GM20431 (cell line): ENCODE measurements around the gene FURIN.
"Not testable (repeated sequence)": the region's sequence is repeated elsewhere in the genome, so short reads cannot be mapped to it uniquely, and the experiment has no call there.

ENCODE experiments used
- in situ Hi-C: fragments of 300-500 bp; cut with MseI, MboI; formaldehyde crosslinking; loops from one replicate; pipeline ENCODE4 v1.15.0; 2020; ENCODE audit warnings: low sequenced_read_pairs; ENCODE audit not compliant: unreplicated experiment

FURIN gene

DNA sequence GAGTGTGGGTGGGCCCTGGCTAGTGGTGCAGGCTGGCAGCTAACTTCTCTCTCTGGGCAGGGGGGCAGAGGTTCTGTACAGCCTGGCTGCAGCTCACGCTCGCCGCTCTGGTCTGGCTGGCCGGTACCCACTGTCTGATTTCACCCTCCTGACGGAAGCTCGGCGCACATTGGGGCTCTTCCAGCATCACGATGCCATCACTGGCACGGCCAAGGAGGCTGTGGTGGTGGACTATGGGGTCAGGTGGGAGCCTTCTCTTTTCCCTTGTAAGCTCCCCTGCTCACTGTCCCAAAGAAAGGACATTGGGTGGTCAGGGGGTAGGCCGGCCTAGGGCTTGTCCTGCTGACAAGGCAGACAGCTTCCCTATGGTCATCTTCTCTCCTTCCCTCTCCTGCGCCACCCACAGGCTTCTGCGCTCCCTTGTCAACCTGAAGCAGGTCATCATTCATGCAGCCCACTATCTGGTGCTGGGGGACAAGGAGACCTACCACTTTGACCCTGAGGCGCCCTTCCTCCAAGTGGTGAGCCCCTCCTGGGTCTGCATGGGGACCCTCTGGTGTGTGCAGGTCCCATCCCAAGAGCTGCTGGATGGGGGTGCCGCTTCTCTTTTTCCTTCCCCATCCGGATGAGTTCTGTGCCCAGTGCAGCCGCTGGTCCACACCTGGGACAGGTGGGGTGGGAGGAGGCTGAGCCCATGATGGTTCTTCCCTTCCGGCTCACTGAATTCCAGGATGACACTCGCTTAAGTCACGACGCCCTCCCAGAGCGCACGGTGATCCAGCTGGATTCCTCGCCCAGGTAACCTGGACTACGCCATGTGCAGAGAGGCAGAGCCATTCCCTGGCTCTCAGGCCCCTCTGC, 42.3 kb downstream of the FURIN start:
- in situ Hi-C loops = no loop called here

DNA sequence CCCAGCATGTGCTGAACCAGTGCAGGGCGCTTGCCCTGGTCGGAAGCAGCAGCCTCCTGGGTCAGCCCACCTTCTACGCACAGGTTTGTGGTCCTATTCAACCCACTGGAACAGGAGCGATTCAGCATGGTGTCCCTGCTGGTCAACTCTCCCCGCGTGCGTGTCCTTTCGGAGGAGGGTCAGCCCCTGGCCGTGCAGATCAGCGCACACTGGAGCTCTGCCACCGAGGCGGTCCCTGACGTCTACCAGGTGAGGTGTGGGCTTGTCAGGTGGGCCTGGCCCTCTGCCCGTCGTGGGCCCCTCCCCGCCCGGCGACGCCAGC, 42.9 kb downstream of the FURIN start:
- in situ Hi-C loops = no loop called here

- in situ Hi-C loops = no loop called here
Observed at GRCh38 chr15:90911906-90912769, 43.8 kb downstream of the FURIN start.

GRCh38 chr15:90912770-90913075, 44.3 kb downstream of the FURIN start:
- in situ Hi-C loops = no loop called here

GRCh38 chr15:90913398-90913944, 45.1 kb downstream of the FURIN start:
- in situ Hi-C loops = no loop called here

DNA sequence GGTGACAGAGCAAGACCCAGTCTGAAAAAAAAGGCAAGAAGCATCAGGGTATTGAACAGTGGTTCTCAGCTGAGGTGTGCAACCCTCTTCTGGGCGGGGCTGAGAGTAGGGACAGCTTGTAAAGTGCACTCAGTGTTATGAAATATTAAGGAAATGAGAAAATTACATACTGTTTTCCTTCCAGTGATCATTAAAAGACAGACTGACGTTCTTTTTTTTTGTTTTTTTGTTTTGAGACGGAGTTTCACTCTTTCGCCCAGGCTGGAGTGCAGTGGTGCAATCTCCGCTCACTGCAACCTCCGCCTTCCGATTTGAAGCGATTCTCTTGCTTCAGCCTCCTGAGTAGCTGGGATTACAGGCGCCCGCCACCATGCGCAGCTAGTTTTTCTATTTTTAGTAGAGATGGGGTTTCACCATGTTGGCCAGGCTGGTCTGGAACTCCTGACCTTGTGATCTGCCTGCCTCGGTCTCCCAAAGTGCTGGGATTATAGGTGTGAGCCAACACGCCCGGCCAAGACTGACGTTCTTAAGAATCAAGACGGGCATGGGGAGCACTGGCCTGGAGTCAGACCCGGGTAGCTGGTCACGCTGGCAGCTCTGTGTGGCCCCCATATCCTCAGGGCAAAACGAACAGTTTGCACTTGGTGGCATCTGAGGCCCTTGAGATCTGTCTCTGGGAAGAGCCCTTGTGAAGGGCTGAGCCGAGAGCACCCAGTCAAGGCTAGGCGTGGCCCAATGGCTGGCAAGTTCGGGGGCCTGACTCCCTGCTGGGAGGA, 46.1 kb downstream of the FURIN start:
- in situ Hi-C loops = no loop called here

- in situ Hi-C loops = no loop called here
Observed at GRCh38 chr15:90915216-90915807, 46.9 kb downstream of the FURIN start.

- in situ Hi-C loops = no loop called here
Observed at GRCh38 chr15:90915808-90916440, 47.5 kb downstream of the FURIN start.

DNA sequence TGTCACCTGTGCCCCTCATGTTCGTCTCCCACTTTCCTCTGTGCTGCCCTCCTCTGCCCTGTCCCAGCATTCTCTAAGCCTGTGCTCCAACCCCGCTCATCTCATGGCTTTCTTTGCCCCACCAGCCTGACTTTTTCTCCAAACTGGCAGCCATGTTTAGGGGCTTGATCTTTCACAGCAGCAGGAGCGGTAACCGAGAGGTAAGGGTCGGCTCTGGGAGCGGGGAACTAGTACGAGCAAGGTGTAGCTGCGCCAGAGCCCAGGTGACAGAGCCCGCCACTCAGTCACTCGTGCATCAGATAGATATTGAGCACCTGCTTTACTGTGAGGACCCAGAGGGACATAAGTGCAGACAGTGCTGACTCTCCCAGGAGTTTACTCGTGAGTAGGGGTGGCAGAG, 48.1 kb downstream of the FURIN start:
- in situ Hi-C loops = no loop called here

GRCh38 chr15:90917569-90917968, 49.2 kb downstream of the FURIN start:
- in situ Hi-C loops = no loop called here

DNA sequence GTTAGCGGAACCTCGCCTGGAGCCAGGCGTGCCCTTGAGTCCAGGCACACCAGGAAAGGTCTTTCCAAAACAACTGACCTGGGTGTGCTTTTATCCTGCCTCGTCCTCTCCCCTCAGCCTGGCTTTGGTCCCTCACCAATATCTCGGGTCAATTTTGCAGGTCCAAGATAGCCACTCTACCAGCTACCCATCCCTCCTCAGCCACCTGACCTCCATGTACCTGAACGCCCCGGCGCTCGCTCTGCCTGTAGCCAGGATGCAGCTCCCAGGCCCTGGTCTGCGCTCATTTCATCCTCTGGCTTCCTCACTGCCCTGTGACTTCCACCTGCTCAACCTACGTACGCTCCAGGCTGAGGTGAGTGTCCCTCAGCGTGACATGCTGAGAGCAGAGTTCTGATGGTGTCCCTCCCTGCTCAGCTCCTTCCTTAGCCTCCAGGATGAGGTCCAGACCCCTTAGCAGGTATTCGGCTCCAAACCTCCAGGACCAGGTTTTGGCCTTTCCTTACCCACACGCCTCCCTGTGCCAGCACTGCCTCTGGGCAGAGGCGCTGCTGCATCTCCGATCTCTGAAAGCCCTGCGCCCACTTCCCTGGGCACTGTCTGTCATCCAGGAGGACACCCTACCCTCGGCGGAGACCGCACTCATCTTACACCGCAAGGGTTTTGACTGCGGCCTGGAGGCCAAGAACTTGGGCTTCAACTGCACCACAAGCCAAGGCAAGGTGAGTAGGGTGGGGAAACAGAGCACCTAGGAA, 49.8 kb downstream of the FURIN start:
- in situ Hi-C loops = no loop called here

- in situ Hi-C loops = no loop called here
Observed at GRCh38 chr15:90918835-90919234, 50.4 kb downstream of the FURIN start.

GRCh38 chr15:90921887-90922286, 53.5 kb downstream of the FURIN start:
- in situ Hi-C loops = no loop called here

DNA sequence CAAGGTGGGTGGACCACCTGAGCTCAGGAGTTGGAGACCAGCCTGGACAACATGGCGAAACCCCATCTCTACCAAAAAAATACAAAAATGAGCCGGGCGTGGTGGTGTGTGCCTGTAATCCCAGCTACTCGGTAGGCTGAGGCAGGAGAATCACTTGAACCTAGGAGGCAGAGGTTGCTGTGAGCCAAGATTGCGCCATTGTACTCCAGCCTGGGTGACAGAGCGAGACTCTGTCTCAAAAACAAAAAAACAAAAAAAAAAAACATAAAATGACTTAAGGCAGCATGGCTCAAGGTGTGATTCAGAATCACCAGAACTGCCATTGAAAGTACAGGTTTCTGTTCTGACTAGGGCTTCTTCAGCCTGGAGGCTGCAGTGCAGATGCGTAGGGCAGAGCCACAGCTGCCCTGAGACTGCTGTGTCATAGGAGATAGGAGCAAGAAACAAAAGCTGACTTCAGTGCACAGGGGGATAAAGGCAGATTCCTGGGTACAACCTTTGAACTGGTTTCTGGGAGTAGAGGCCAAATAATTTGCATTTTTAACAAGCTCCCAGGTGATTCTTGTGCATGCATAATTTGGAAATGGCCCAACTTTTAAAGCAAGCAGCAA, 54.4 kb downstream of the FURIN start:
- in situ Hi-C loops = not testable (repeated sequence)

DNA sequence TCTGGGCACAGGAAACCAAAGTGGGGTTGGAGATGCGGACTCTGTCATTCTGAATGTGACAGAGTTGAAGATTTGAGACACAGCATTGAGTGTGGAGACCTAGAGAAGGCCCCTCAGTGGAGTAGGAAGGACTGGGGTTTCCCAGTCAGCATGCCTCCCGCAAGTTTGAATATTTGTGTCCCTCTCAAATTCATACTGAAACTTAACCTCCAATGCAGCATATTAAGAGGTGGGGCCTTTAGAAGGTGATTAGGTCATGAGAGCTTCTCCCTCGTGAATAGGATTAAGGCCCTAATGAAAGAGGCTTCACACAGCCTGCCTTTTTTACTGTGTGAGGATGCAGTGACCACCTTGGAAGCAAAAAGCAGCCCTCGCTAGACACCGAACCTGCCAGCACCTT, 56.0 kb downstream of the FURIN start:
- in situ Hi-C loops = no loop called here

DNA sequence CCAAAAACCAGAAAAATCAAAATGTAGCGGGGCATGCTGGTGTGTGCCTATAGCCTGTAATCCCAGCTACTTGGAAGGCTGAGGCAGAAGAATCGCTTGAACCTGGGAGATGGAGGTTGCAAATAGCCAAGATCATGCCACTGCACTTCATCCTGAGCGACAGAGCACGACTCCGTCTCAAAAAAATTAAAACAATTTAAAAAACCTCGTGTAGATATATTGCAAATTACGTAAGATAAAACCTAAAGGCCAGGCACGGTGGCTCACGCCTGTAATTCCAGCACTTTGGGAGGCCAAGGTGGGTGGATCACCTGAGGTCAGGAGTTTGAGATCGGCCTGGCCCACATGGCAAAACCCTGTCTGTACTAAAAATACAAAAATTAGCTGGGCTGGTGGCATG, 58.4 kb downstream of the FURIN start:
- in situ Hi-C loops = not testable (repeated sequence)

DNA sequence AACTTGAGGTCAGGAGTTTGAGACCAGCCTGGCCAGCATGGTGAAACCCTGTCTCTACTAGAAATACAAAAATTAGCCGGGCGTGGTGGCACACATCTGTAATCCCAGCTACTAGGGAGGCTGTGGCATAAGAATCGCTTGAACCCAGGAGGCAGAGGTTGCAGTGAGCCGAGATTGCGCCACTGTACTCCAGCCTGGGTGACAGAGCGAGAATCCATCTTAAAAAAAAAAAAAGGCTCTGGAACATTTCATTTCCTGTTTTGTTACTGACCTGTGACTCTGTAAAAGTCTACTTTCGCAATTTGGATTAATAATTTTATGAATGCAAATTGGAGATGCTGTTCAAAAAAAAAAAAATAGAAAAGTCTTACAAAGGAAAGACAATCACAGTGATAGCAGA, 59.7 kb downstream of the FURIN start:
- in situ Hi-C loops = not testable (repeated sequence)

- in situ Hi-C loops = no loop called here
Observed at GRCh38 chr15:90929246-90930019, 61.0 kb downstream of the FURIN start.
